DND-41 (cell line): Measurements from ENCODE around the gene TACC3.
"Not testable (repeated sequence)": the region's sequence is repeated elsewhere in the genome, so short reads cannot be mapped to it uniquely, and the experiment has no call there.

Source experiments
- ATAC-seq: fragments of 200-7000 bp; cut with Tn5 transposase; 3 replicates; pipeline ENCODE4 v1.9.1; 2021; ENCODE audit warnings: low read depth; ENCODE audit not compliant: insufficient read depth
- DNase-seq: peaks from one replicate; pipeline ENCODE4 v3.0.0-alpha.2; 2020
- H2AFZ ChIP-seq: 2 replicates; pipeline ENCODE4 v1.6.0; 2012; ENCODE audit warnings: low read depth, low read length
- H3K27ac ChIP-seq: 2 replicates; pipeline ENCODE4 v1.5.1; 2012; ENCODE audit warnings: low read length, inconsistent platforms
- H3K27me3 ChIP-seq: fragments of 200-600 bp; sonication (generic); 2 replicates; pipeline ENCODE4 v1.6.0; 2012; ENCODE audit warnings: low read length, mild to moderate bottlenecking, inconsistent platforms; ENCODE audit not compliant: insufficient read depth, poor library complexity
- H3K36me3 ChIP-seq: 2 replicates; pipeline ENCODE4 v1.5.1; 2012; ENCODE audit warnings: low read length, inconsistent platforms; ENCODE audit not compliant: insufficient read depth
- H3K4me1 ChIP-seq: 2 replicates; pipeline ENCODE4 v1.5.1; 2012; ENCODE audit warnings: mild to moderate bottlenecking, low read length; ENCODE audit not compliant: insufficient read depth
- H3K4me2 ChIP-seq: 2 replicates; pipeline ENCODE4 v1.6.0; 2012; ENCODE audit warnings: mild to moderate bottlenecking, moderate library complexity, low read length, inconsistent platforms; ENCODE audit not compliant: insufficient read depth
- H3K4me3 ChIP-seq, 2 experiments: fragments of 200-600 bp in 1 of 2; shearing (Covaris generic) in 1 of 2; 2 replicates each; pipeline ENCODE4 v1.5.1; 2012 to 2016; ENCODE audit warnings: inconsistent platforms in 2 of 2, low read length in 2 of 2, mild to moderate bottlenecking in 2 of 2, low read depth in 1 of 2, moderate library complexity in 1 of 2
- H3K79me2 ChIP-seq: 2 replicates; pipeline ENCODE4 v1.6.0; 2012; ENCODE audit warnings: low read length, inconsistent platforms; ENCODE audit not compliant: insufficient read depth
- H3K9ac ChIP-seq: 2 replicates; pipeline ENCODE4 v1.6.0; 2012; ENCODE audit warnings: low read depth, mild to moderate bottlenecking, inconsistent platforms, low read length, moderate library complexity
- H3K9me3 ChIP-seq: 2 replicates; pipeline ENCODE4 v1.5.1; 2012; ENCODE audit warnings: low read length, moderate library complexity, mild to moderate bottlenecking, inconsistent platforms; ENCODE audit not compliant: insufficient read depth, severe bottlenecking
- H4K20me1 ChIP-seq: 2 replicates; pipeline ENCODE4 v1.6.0; 2012; ENCODE audit warnings: low read length; ENCODE audit not compliant: insufficient read depth
- CTCF ChIP-seq: IDR thresholded peaks from 2 replicates; pipeline ENCODE4 v1.5.1; 2012; ENCODE audit warnings: borderline replicate concordance, low read length, moderate library complexity, mild to moderate bottlenecking; ENCODE audit not compliant: poor library complexity, severe bottlenecking; ENCODE audit errors: extremely low read depth
- EZH2 ChIP-seq: IDR thresholded peaks from 3 replicates; pipeline ENCODE4 v1.6.1; 2012; ENCODE audit warnings: borderline replicate concordance, low read depth, mild to moderate bottlenecking, moderate library complexity, low read length, inconsistent platforms; ENCODE audit not compliant: severe bottlenecking

TACC3 gene

GRCh38 chr4:1693131-1693896 lies 28.0 kb upstream of the TACC3 start:
- DNase-seq = peak; percentile 75
- no peaks in the 10 kb centered on the region for H3K27me3 ChIP-seq
- no peaks in the 10 kb centered on the region for H3K9me3 ChIP-seq
- H3K27ac ChIP-seq = no peak overlapping the region; the same call in 1 of the 2 replicates
- no peak overlapping the region for H3K9ac ChIP-seq
- no peak overlapping the region for H3K4me3 ChIP-seq
- H2AFZ ChIP-seq = no peak overlapping the region
- peak; percentile 96 for TF ChIP-seq CTCF
- TF ChIP-seq EZH2 = no peak
- H3K79me2 ChIP-seq = peaks cover 18% of the 10 kb centered on the region
- peaks cover 47% of the 10 kb centered on the region for H4K20me1 ChIP-seq
- ATAC-seq = peak; percentile 91
- H3K4me1 ChIP-seq = no peaks in the 10 kb centered on the region
- H3K36me3 ChIP-seq = peaks cover 79% of the 10 kb centered on the region
- H3K4me2 ChIP-seq = no peak overlapping the region

- H3K36me3 ChIP-seq = peaks cover 98% of the 10 kb centered on the region
- H3K9ac ChIP-seq = no peak overlapping the region
- ATAC-seq = no peak
- H2AFZ ChIP-seq = no peak overlapping the region
- H3K4me3 ChIP-seq = no peak overlapping the region
- no peaks in the 10 kb centered on the region for H3K9me3 ChIP-seq
- no peaks in the 10 kb centered on the region for H3K4me1 ChIP-seq
- H3K4me2 ChIP-seq = no peak overlapping the region
- peaks cover 60% of the 10 kb centered on the region for H4K20me1 ChIP-seq
- no peak for DNase-seq
- no peaks in the 10 kb centered on the region for H3K27me3 ChIP-seq
- no peak overlapping the region for H3K27ac ChIP-seq
- TF ChIP-seq CTCF = no peak
- no peak for TF ChIP-seq EZH2
- H3K79me2 ChIP-seq = peaks cover 42% of the 10 kb centered on the region
These were observed 25.4 kb upstream of the TACC3 start for GRCh38 chr4:1695913-1696312.

DNA sequence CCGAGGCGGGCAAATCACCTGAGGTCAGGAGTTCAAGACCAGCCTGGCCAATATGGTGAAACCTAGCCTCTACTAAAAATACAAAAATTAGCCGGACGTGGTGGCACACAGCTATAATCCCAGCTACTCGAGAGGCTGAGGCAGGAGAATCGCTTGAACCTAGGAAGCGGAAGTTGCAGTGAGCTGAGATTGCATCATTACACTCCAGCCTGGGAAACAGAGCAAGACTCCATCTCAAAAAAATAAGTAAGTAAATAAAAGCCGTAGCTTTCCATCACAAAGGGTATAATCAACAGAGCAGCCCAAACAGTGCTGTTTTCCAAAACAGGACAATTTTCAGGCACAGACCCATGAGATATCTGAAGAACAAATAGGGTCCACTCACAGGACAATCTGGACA lies 19.6 kb upstream of the TACC3 start:
- not testable (repeated sequence) for ATAC-seq, H3K9ac ChIP-seq, H3K4me3 ChIP-seq, H2AFZ ChIP-seq, H3K4me2 ChIP-seq, H3K27ac ChIP-seq, H3K27me3 ChIP-seq, H3K9me3 ChIP-seq, DNase-seq
- H3K4me1 ChIP-seq = peaks cover 18% of the 10 kb centered on the region
- peaks cover 98% of the 10 kb centered on the region for H3K36me3 ChIP-seq
- peaks cover 93% of the 10 kb centered on the region for H3K79me2 ChIP-seq
- H4K20me1 ChIP-seq = peaks cover 75% of the 10 kb centered on the region

DNA sequence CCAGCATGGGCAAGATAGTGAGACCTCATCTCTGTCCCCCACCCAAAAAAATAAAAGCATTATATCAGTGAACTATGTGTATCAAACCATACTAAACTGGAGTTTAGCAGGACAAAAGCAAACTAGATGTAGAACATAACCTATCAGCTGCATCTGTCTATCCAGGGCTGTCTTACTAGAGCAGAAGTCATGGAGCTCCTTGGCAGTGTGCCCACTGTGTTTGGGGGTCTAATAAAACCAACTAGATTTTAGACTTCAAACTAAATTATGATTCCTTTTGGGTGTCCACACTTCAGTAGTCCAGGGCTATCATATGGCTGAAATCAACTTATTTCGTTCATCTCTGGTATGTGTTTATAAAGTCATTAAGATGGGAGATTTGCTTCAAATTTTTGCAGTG lies 17.5 kb upstream of the TACC3 start:
- Histone ChIP-seq H3K36me3 (peaks cover 92% of the 10 kb centered on the region), H3K4me2 (no peak overlapping the region), H3K27ac (no peak overlapping the region), H3K79me2 (peaks cover 97% of the 10 kb centered on the region), H2AFZ (no peak overlapping the region), H3K4me1 (peaks cover 28% of the 10 kb centered on the region), H3K27me3 (no peaks in the 10 kb centered on the region), H3K9me3 (no peaks in the 10 kb centered on the region), H4K20me1 (peaks cover 79% of the 10 kb centered on the region), H3K4me3 (no peak overlapping the region), H3K9ac (no peak overlapping the region)
- ATAC-seq (no peak), DNase-seq (no peak)
- TF ChIP-seq EZH2 (no peak), CTCF (no peak)
